BJ (cell line): ENCODE results near the gene ZNF41. TPM values are rescaled to one million over a fixed set of nuclear protein-coding genes. Genes with fewer than 3 reads are reported as not detected.

Experiments used
- CTCF ChIA-PET: fragments of 350-600 bp; formaldehyde crosslinking; extraction: SDS; loops from one replicate; lab custom pipeline; 2021; ENCODE audit warnings: antibody characterized with exemption, inconsistent platforms; lab: Yijun Ruan, JAX
- POLR2A ChIA-PET: fragments of 300-600 bp; sonication (Branson Sonifier 250); formaldehyde crosslinking; extraction: SDS; loops from one replicate; lab custom pipeline; 2021; ENCODE audit warnings: antibody characterized with exemption; lab: Charles Lee
- DNase-seq: peaks from one replicate; pipeline ENCODE4 v3.0.0-alpha.2; 2011; ENCODE audit warnings: low read depth
- H3K27me3 ChIP-seq: 2 replicates; pipeline ENCODE4 v1.6.0; 2011; ENCODE audit warnings: low read length; ENCODE audit not compliant: control insufficient read depth, insufficient read depth
- H3K36me3 ChIP-seq: 2 replicates; pipeline ENCODE4 v1.5.1; 2011; ENCODE audit warnings: low read length; ENCODE audit not compliant: control insufficient read depth, insufficient read depth
- H3K4me3 ChIP-seq: 2 replicates; pipeline ENCODE4 v1.5.1; 2011; ENCODE audit warnings: low read depth, mild to moderate bottlenecking, control low read depth, low read length
- CTCF ChIP-seq: IDR thresholded peaks from 2 replicates; pipeline ENCODE4 v1.5.1; 2011; ENCODE audit warnings: low read depth, mild to moderate bottlenecking, control low read depth, inconsistent platforms, low read length, moderate library complexity; ENCODE audit not compliant: insufficient read depth
- polyA plus RNA-seq: library from polyadenylated mRNA; depleted of rRNA; stranded (reverse); fragments of >200 nt; gene quantifications from 2 replicates; pipeline ENCODE4 v1.2.3, GENCODE V29; 2011

Gene ZNF41
- polyA plus RNA-seq, 1 experiment, result 4.8 TPM

DNA sequence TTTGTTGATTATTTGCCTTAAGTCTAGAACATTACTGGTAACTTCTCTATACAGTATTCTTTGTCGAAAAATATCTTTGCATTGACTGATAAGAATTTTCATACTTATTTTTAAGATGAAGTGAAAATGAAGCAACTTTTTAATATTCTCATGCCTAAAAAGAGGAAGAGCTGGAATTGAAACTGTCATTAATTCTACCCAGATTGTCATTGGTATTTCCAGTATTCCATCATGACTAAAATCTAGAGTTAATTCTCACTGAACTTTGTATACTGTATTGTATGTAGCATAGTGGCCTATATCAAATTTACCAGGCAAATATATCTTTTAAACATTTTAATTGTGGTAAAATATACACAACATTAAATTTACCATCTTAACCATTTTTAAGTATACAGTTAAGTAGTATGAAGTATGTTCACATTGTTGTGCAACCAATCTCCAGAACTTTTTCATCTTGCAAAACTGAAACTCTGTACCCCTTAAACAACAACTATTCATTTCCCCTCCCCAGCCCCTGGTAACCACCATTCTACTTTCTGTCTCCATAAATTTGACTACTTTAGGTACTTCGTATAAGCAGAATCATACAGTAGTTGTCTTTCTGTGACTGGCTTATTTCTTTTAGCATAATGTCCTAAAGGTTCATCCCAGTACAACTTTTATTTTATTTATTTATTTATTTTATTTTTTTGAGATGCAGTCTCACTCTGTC lies 24.3 kb upstream of the ZNF41 start:
- no peak for TF ChIP-seq CTCF

DNA sequence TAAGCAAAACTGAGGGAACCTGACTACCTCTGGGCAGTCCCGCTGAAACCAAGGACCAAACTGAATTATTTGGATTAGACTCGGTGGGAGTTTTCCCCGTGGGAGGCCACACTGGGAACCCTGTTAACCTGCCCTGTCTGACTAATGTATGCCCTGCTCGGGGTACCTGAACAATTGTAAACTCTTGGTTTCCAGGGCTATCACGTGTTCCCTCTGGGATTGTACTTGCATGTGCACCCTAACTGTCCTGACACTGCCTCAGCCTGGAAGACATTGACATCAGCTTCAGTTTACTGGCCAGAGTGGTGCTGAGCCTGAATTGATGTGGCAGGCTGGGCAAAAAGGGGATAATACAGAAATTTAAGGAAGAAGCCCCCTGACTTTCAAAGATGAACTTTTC lies 20.1 kb upstream of the ZNF41 start:
- no peak for TF ChIP-seq CTCF
- DNase-seq, result no peak
- CTCF ChIA-PET, result interaction anchor here (0.7 to 1.4 kb wide), 2 partner anchors 16 to 57 kb away, joined by 3 to 5 read pairs; no protein-coding TSS in a partner anchor
- no peak overlapping the region for H3K4me3 ChIP-seq
- no peaks in the 10 kb centered on the region for H3K27me3 ChIP-seq
- POLR2A ChIA-PET, result no interaction called here
- no peaks in the 10 kb centered on the region for H3K36me3 ChIP-seq

More for the DNA sequence above, 24.3 kb upstream of the ZNF41 start:
- Histone ChIP-seq H3K36me3 (no peaks in the 10 kb centered on the region), H3K27me3 (no peaks in the 10 kb centered on the region), H3K4me3 (no peak overlapping the region)
- POLR2A ChIA-PET, result no interaction called here
- CTCF ChIA-PET, result no interaction called here
- DNase-seq, result no peak

DNA sequence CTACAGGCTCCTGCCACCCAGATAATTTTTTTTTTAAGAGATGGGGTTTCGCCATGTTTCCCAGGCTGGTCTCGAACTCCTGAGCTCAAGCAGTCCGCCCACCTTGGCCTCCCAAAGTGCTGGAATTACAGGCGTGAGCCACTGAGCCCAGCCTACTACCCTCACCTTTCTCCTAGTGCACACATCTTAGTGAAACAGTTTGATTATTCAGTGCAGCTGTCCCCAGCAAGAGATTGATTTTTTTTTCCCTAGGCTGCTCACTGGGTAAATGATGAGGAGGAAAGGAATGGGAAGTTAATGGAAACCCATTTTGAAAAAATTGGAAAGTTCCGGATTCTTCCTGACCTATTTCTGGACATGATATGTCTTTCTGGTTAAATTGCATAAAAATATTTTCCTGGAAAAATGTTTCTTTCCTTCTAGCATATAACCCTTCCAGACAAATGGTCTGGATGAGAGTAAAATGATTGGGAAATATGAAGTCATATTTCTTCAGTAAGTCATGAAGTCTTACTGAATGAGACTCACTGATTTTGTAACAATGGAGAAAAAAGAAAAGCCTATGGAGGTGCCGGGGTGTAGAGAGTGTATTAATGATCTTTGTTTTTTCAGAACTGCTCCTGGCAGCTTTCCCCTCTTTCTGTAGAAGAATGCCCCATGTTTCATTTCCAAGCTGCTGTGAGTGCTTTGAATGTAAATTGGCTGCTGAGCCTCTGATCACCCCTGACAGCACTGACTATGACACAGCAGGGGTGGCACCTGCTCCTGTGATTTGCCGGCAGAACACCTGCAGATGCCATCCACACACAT lies 19.5 kb upstream of the ZNF41 start:
- no peak for TF ChIP-seq CTCF
- DNase-seq, result no peak
- ChIA-PET CTCF (interaction anchor here (0.7 to 4.2 kb wide), 6 partner anchors 13 to 217 kb away, joined by 3 to 32 read pairs (median 4); partner anchors contain the start of gene TIMP1), POLR2A (no interaction called here)
- Histone ChIP-seq H3K4me3 (no peak overlapping the region), H3K27me3 (no peaks in the 10 kb centered on the region), H3K36me3 (no peaks in the 10 kb centered on the region)

- Histone ChIP-seq H3K36me3 (no peaks in the 10 kb centered on the region), H3K4me3 (no peak overlapping the region), H3K27me3 (no peaks in the 10 kb centered on the region)
- peak; percentile 62 for DNase-seq
- POLR2A ChIA-PET, result interaction anchor here (1.0 kb wide), 1 partner anchor 86 kb away, joined by 3 read pairs; no protein-coding TSS in a partner anchor
- CTCF ChIA-PET, result interaction anchor here (1.0 to 4.2 kb wide), 9 partner anchors 10 to 216 kb away, joined by 3 to 32 read pairs (median 4); partner anchors contain the start of gene TIMP1
- no peak for TF ChIP-seq CTCF
Measured at GRCh38 chrX:47501226-47502074, 18.4 kb upstream of the ZNF41 start.
